Uterus (tissue), 2 donors: ENCODE data around the gene SOHLH1.

Experiments used
- CTCF ChIP-seq, 4 experiments: fragments of 200-600 bp in 2 of 4; fragments of 450-650 bp in 2 of 4; sonication (generic) in 2 of 4; IDR thresholded peaks; one replicate each; pipeline ENCODE4 v1.5.1; 2016 to 2019; ENCODE audit warnings: antibody characterized with exemption in 4 of 4, mild to moderate bottlenecking in 2 of 4, moderate library complexity in 1 of 4
- POLR2A ChIP-seq, 2 donors: fragments of 450-650 bp; IDR thresholded peaks; one replicate each; pipeline ENCODE4 v1.6.1; 2016; ENCODE audit warnings: antibody characterized with exemption in 2 of 2, mild to moderate bottlenecking in 1 of 2, moderate library complexity in 1 of 2

DNA sequence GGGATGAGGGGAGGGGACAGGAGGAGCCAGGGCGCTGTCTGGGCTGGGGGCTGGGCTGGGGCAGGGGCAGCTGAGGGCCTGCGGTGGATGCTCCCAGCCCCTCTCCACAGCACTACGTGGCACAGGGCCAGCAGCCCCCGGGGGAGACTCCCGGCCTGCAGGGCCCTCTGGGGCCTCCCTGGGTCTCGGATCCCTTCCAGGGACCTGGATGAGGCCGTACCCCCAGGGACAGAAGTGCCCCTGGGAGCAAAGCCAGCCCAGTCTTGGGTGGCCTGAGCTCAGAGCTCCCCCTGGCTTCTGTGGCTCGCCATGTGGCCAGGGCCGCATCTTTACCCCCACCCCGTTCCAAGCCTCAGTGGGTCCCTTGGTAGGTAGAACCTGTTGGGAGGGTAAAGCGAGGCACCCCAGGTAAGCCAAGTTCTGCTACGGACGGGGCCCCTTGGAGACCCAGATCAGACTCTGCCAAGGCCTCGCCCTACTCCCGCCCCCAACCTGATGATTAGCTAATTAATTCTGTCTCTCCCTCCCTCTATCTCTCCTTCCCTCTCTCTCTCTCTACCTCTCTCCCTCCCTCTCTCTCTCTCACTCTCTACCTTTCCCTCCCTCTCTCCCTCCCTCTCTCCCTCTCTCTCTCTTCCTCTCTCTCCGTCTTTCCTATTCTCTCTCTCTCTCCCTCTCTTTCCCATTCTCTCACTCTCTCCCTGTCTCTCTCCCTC, 27.0 kb upstream of the SOHLH1 start:
- TF ChIP-seq CTCF (IDR thresholded peaks at IDR 0.05) (no peak), POLR2A (IDR thresholded peaks at IDR 0.05) (no peak)
